ENCODE data around the gene JAML.
A peak's percentile ranks its signal among the peaks of the same experiment; 100 is the strongest.

JAML gene

GRCh38 chr11:118239509-118240205 is 14.8 kb upstream of the JAML start:
- DNase-seq: no peak

GRCh38 chr11:118238929-118239328 is 14.1 kb upstream of the JAML start:
- DNase-seq: no peak

- DNase-seq: no peak
Measured at GRCh38 chr11:118238421-118238820, 13.6 kb upstream of the JAML start.

GRCh38 chr11:118236170-118236569 is 11.4 kb upstream of the JAML start:
- DNase-seq: no peak

GRCh38 chr11:118234833-118235232 is 10.0 kb upstream of the JAML start:
- DNase-seq: no peak

GRCh38 chr11:118233850-118234249 is 9.0 kb upstream of the JAML start:
- no peak for DNase-seq

GRCh38 chr11:118233377-118233776 is 8.6 kb upstream of the JAML start:
- no peak for DNase-seq

- peak; percentile 67 for DNase-seq
Measured at GRCh38 chr11:118232659-118233058, 7.8 kb upstream of the JAML start.

GRCh38 chr11:118231461-118231860 is 6.7 kb upstream of the JAML start:
- no peak for DNase-seq

- DNase-seq: peak; percentile 74
Measured at GRCh38 chr11:118230088-118230487, 5.3 kb upstream of the JAML start.

- DNase-seq: no peak
Measured at GRCh38 chr11:118229274-118229847, 4.5 kb upstream of the JAML start.

GRCh38 chr11:118227865-118228785 is 3.3 kb upstream of the JAML start:
- peak; percentile 37 for DNase-seq

- peak; percentile 36 for DNase-seq
Measured at GRCh38 chr11:118226781-118227180, 2.0 kb upstream of the JAML start.

- DNase-seq: no peak
Measured at GRCh38 chr11:118226296-118226695, 1.5 kb upstream of the JAML start.

- DNase-seq: peak; percentile 53
Measured at GRCh38 chr11:118223992-118224391, 819 bp downstream of the JAML start.

- no peak for DNase-seq
Measured at GRCh38 chr11:118223570-118223969, 1.2 kb downstream of the JAML start.

GRCh38 chr11:118222437-118222836 is 2.4 kb downstream of the JAML start:
- DNase-seq: no peak

- no peak for DNase-seq
Measured at GRCh38 chr11:118221419-118221818, 3.4 kb downstream of the JAML start.

GRCh38 chr11:118219732-118220131 is 5.1 kb downstream of the JAML start:
- DNase-seq: no peak

GRCh38 chr11:118219244-118219643 is 5.6 kb downstream of the JAML start:
- no peak for DNase-seq

GRCh38 chr11:118217575-118217974 is 7.2 kb downstream of the JAML start:
- peak; percentile 49 for DNase-seq

- DNase-seq: peak; percentile 58
Measured at GRCh38 chr11:118216621-118217481, 8.0 kb downstream of the JAML start.

GRCh38 chr11:118215765-118216164 is 9.0 kb downstream of the JAML start:
- DNase-seq: no peak

Measured in CD4-positive, alpha-beta T cell treated with Interleukin-17A for 4 hours (primary cell).